ENCODE measurements around the gene RNF103. TPM values are rescaled to one million over a fixed set of nuclear protein-coding genes. Genes with fewer than 3 reads are reported as not detected.

The RNF103 gene
- polyA plus RNA-seq, 1 of the 3 experiments (the other 2 are of a cell fraction) = 7.0 TPM

DNA sequence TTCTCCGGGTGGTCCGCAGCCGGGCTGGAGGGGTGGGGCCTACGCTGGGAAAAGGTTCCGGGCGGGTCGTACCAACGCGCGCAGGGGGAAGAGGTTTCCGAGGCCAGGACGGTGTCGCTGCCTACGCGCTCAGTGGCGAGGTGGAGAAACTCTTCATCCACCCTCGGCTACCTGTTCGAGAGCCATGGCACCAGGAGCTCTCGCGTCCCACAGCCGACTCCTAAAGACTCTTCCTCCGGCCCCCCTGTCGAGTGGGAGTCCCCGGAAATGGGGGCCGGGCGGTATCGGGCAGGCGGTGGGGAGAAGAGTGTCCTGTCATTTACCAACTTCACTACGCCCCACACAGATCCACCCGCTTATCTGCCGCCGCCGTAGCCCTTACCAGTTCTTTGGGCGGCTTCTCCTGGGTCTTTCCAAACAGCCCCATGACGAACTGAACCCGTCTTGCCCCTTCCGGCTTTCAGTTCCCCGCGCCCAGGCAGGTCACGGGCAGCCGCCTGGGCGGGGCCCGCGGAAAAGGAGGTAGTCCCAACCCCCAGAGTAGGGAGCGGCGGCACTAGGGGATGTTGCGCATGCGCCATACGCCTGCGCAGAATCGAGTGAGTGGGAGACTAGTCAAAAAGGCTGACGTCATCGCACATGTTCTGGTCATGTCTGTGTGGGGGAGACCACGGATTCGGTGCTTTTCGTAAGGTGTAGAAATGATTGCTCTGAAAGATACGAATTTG lies 60.6 kb downstream of the RNF103 start, which contains the start of gene CHMP3 (continued):
- TF ChIP-seq FOSL2 (IDR thresholded peaks at IDR 0.05; ENCODE audit: borderline replicate concordance, low read depth) = peak; percentile 28; the same call in 1 of the 2 replicates
- TF ChIP-seq JUND (IDR thresholded peaks at IDR 0.05) = peak; percentile 29; the same call in 1 of the 2 replicates
- peak; percentile 33 for TF ChIP-seq CHD2 (IDR thresholded peaks at IDR 0.05; ENCODE audit: low read length, partially characterized antibody)
- peak; percentile 71 for TF ChIP-seq POLR2AphosphoS5 (IDR thresholded peaks at IDR 0.05; ENCODE audit: low read depth, low read length)
- TF ChIP-seq, protein P1, sequence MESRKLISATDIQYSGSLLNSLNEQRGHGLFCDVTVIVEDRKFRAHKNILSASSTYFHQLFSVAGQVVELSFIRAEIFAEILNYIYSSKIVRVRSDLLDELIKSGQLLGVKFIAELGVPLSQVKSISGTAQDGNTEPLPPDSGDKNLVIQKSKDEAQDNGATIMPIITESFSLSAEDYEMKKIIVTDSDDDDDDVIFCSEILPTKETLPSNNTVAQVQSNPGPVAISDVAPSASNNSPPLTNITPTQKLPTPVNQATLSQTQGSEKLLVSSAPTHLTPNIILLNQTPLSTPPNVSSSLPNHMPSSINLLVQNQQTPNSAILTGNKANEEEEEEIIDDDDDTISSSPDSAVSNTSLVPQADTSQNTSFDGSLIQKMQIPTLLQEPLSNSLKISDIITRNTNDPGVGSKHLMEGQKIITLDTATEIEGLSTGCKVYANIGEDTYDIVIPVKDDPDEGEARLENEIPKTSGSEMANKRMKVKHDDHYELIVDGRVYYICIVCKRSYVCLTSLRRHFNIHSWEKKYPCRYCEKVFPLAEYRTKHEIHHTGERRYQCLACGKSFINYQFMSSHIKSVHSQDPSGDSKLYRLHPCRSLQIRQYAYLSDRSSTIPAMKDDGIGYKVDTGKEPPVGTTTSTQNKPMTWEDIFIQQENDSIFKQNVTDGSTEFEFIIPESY (IDR thresholded peaks at IDR 0.05; ENCODE audit: borderline replicate concordance, low read depth) = no peak
- TF ChIP-seq, protein P2, sequence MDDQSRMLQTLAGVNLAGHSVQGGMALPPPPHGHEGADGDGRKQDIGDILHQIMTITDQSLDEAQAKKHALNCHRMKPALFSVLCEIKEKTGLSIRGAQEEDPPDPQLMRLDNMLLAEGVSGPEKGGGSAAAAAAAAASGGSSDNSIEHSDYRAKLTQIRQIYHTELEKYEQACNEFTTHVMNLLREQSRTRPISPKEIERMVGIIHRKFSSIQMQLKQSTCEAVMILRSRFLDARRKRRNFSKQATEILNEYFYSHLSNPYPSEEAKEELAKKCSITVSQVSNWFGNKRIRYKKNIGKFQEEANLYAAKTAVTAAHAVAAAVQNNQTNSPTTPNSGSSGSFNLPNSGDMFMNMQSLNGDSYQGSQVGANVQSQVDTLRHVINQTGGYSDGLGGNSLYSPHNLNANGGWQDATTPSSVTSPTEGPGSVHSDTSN (IDR thresholded peaks at IDR 0.05) = 0 out of 2 replicates have a peak, but pooled peaks have one; percentile 29

DNA sequence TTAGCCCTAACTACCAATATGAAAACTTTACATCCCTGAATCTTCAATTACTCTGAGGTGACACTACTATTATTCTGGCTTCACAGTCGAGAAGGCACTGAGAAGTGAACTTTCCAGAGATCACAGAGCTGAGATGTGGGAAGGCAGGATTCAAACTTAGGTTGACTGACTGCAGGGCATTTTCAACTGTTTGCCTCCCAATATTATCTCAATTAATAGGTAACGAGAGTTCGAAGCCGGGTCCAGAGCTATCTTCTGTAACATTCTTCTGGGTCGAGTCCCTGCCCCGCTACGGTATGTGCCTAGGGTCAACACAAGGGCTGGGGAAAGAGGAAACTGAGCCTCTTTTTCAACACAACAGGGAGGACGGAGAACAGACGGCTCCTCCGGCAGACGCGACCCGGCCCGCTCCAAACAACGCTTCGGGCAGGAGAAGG lies 61.2 kb downstream of the RNF103 start:
- H3K27ac ChIP-seq (ENCODE audit: low read depth in 2 of 2, low read length in 1 of 2) = peak overlapping the region; percentile 95 to 99
- under 1% methylated on average over 14 of the region's 16 CpGs for WGBS (ENCODE audit: low lambda C conversion rate)
- DNase-seq = no peak
- H3K27me3 ChIP-seq (ENCODE audit: insufficient read depth) = no peaks in the 10 kb centered on the region
- ChIA-PET CTCF (interaction anchor here (1.3 kb wide), 1 partner anchor 246 kb away, joined by 3 read pairs; no protein-coding TSS in a partner anchor), POLR2A (interaction anchor here (0.5 kb wide), 1 partner anchor 94 kb away, joined by 3 read pairs; no protein-coding TSS in a partner anchor)
- H3K9ac ChIP-seq = peak overlapping the region; percentile 97
- no peaks in the 10 kb centered on the region for H3K9me3 ChIP-seq
- no peaks in the 10 kb centered on the region for H3K9me2 ChIP-seq
- peaks cover 0 to 14% of the 10 kb centered on the region in 2 experiments; a peak in 3 of 4 replicates for H3K4me1 ChIP-seq (ENCODE audit: control insufficient read depth in 1 of 2, insufficient read depth in 2 of 2, low read depth in 1 of 2, low read length in 1 of 2)
- H4K20me1 ChIP-seq (ENCODE audit: insufficient read depth) = no peaks in the 10 kb centered on the region
- H2AFZ ChIP-seq (ENCODE audit: low read depth) = peak overlapping the region; percentile 97
- peak overlapping the region; percentile 84 for H3K4me2 ChIP-seq
- no peaks in the 10 kb centered on the region for H3F3A ChIP-seq (replicated peaks; ENCODE audit: insufficient read depth)
- peaks cover 2 to 8% of the 10 kb centered on the region in 2 experiments for H3K36me3 ChIP-seq (replicated peaks in 1 of 2; ENCODE audit: control insufficient read depth in 1 of 2, insufficient read depth in 2 of 2, low read length in 1 of 2)
- H3K4me3 ChIP-seq (ENCODE audit: low read depth in 2 of 2, low read length in 1 of 2) = peak overlapping the region; percentile 75 to 92
- no peak for TF ChIP-seq NFIC (IDR thresholded peaks at IDR 0.05; ENCODE audit: borderline replicate concordance)
- TF ChIP-seq MXI1 (IDR thresholded peaks at IDR 0.05; ENCODE audit: low read depth, low read length) = 0 out of 2 replicates have a peak, but pooled peaks have one; percentile 4
- peak; percentile 16; the same call in 1 of the 2 replicates for TF ChIP-seq POLR2AphosphoS5 (IDR thresholded peaks at IDR 0.05; ENCODE audit: low read depth, low read length)
- TF ChIP-seq SIN3A (IDR thresholded peaks at IDR 0.05; ENCODE audit: borderline replicate concordance, low read depth, low read length) = peak; percentile 35; the same call in 1 of the 2 replicates
- TF ChIP-seq TAF1 (IDR thresholded peaks at IDR 0.05; ENCODE audit: borderline replicate concordance, low read depth, low read length) = peak; percentile 60; the same call in 1 of the 2 replicates
- H3K79me2 ChIP-seq (ENCODE audit: insufficient read depth) = peaks cover 53% of the 10 kb centered on the region

Measured in SK-N-SH (cell line).